SK-N-SH (cell line): ENCODE results near the gene CFAP221.

Experiments used
- ELF1 ChIP-seq: IDR thresholded peaks from 2 replicates; pipeline ENCODE4 v1.4.0; 2012
- GATA2 ChIP-seq: sonication (generic); formaldehyde crosslinking; IDR thresholded peaks from 2 replicates; pipeline ENCODE4 v1.5.0; 2020; ENCODE audit warnings: mild to moderate bottlenecking, missing genetic modification reagents
- RAD21 ChIP-seq: IDR thresholded peaks from 2 replicates; pipeline ENCODE4 v1.6.1; 2012; ENCODE audit warnings: mild to moderate bottlenecking, low read length
- RCOR1 ChIP-seq: fragments of 150-350 bp; IDR thresholded peaks from 2 replicates; pipeline ENCODE4 v1.6.1; 2017; ENCODE audit warnings: antibody characterized with exemption, low read length
- YY1 ChIP-seq: IDR thresholded peaks from 2 replicates; pipeline ENCODE4 v1.4.0; 2012; ENCODE audit warnings: low read depth, mild to moderate bottlenecking
- TF ChIP-seq, protein P1 (sequence below): fragments of 200-600 bp; sonication (generic); IDR thresholded peaks from 2 replicates; pipeline ENCODE4 v1.6.1; 2017; ENCODE audit warnings: antibody characterized with exemption, mild to moderate bottlenecking, moderate library complexity
- TF ChIP-seq, protein P2 (sequence below): IDR thresholded peaks from 2 replicates; pipeline ENCODE4 v1.4.0; 2012; ENCODE audit warnings: low read depth

DNA sequence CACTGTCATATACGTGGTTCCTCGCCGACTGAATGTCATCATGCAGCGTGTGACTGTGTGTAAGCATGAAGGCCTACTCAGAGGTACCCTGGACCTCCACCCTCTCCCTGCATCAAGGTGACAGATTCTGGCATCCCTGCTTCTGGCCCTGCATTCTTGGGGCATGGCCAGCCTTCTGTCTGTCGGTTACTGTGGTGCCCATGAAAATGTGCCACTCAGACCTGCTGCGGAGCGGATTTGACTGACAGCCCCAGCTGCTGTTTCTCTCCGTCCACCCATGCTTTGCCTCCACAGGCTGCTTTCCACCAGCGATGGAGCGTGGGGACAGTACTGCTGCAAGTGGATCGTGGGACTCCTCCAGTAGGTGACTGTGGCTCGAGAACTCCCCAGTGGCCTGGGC is 144.4 kb downstream of the CFAP221 start:
- TF ChIP-seq, protein P1, sequence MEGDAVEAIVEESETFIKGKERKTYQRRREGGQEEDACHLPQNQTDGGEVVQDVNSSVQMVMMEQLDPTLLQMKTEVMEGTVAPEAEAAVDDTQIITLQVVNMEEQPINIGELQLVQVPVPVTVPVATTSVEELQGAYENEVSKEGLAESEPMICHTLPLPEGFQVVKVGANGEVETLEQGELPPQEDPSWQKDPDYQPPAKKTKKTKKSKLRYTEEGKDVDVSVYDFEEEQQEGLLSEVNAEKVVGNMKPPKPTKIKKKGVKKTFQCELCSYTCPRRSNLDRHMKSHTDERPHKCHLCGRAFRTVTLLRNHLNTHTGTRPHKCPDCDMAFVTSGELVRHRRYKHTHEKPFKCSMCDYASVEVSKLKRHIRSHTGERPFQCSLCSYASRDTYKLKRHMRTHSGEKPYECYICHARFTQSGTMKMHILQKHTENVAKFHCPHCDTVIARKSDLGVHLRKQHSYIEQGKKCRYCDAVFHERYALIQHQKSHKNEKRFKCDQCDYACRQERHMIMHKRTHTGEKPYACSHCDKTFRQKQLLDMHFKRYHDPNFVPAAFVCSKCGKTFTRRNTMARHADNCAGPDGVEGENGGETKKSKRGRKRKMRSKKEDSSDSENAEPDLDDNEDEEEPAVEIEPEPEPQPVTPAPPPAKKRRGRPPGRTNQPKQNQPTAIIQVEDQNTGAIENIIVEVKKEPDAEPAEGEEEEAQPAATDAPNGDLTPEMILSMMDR: no peak
- TF ChIP-seq RCOR1: no peak
- TF ChIP-seq YY1: no peak
- no peak for TF ChIP-seq ELF1
- TF ChIP-seq, protein P2, sequence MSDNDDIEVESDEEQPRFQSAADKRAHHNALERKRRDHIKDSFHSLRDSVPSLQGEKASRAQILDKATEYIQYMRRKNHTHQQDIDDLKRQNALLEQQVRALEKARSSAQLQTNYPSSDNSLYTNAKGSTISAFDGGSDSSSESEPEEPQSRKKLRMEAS: no peak
- TF ChIP-seq RAD21: no peak
- no peak for TF ChIP-seq GATA2 (CRISPR knock-in tag)
